Suprapubic skin (tissue), 4 donors: Measurements from ENCODE around the gene PSTK. TPM values are rescaled to one million over a fixed set of nuclear protein-coding genes. Genes with fewer than 3 reads are reported as not detected.

Experiments used
- DNase-seq, 2 donors: peaks; one replicate each; pipeline ENCODE4 v3.0.0-alpha.2; 2019; ENCODE audit warnings: low spot score in 2 of 2
- H3K27ac ChIP-seq: fragments of 200-600 bp; sonication (generic); one replicate; pipeline ENCODE4 v1.5.1; 2019
- H3K27me3 ChIP-seq: fragments of 200-600 bp; sonication (generic); one replicate; pipeline ENCODE4 v1.5.1; 2019
- H3K36me3 ChIP-seq: fragments of 200-600 bp; sonication (generic); one replicate; pipeline ENCODE4 v1.5.1; 2019
- H3K4me1 ChIP-seq: fragments of 200-600 bp; sonication (generic); one replicate; pipeline ENCODE4 v1.5.1; 2019
- H3K4me3 ChIP-seq: fragments of 200-600 bp; sonication (generic); one replicate; pipeline ENCODE4 v1.5.1; 2019; ENCODE audit warnings: mild to moderate bottlenecking
- H3K9me3 ChIP-seq: fragments of 200-600 bp; sonication (generic); one replicate; pipeline ENCODE4 v1.5.1; 2019
- EP300 ChIP-seq: sonication (generic); formaldehyde crosslinking; IDR thresholded peaks from one replicate; pipeline ENCODE4 v1.6.1; 2017; ENCODE audit warnings: antibody characterized with exemption
- POLR2A ChIP-seq, 2 donors: fragments of 450-650 bp; IDR thresholded peaks; one replicate each; pipeline ENCODE4 v1.6.1; 2017; ENCODE audit warnings: antibody characterized with exemption in 2 of 2, mild to moderate bottlenecking in 2 of 2, moderate library complexity in 2 of 2
- POLR2AphosphoS5 ChIP-seq, 3 donors: sonication (generic); formaldehyde crosslinking; IDR thresholded peaks; one replicate each; pipeline ENCODE4 v1.6.1; 2017; ENCODE audit warnings: antibody characterized with exemption in 3 of 3
- WGBS: methylation state at CpG from one replicate; pipeline ENCODE4 v1.1.5; 2018; 5-methylcytosine and 5-hydroxymethylcytosine counted together
- total RNA-seq, 4 donors: library from RNA; depleted of rRNA; stranded (reverse); fragments of >200 nt; gene quantifications; one replicate each; pipeline ENCODE4 v1.1.0, GENCODE V29; 2016
- TF ChIP-seq, protein P1 (sequence below), 2 donors: fragments of 200-600 bp in 1 of 2; fragments of 450-650 bp in 1 of 2; sonication (generic) in 1 of 2; IDR thresholded peaks; one replicate each; pipeline ENCODE4 v1.5.1; 2016 to 2019; ENCODE audit warnings: antibody characterized with exemption in 2 of 2, mild to moderate bottlenecking in 1 of 2, moderate library complexity in 1 of 2

PSTK gene
- total RNA-seq, 4 donors from 2014 or later: 3.4 to 7.9 (median 5.7) TPM

DNA sequence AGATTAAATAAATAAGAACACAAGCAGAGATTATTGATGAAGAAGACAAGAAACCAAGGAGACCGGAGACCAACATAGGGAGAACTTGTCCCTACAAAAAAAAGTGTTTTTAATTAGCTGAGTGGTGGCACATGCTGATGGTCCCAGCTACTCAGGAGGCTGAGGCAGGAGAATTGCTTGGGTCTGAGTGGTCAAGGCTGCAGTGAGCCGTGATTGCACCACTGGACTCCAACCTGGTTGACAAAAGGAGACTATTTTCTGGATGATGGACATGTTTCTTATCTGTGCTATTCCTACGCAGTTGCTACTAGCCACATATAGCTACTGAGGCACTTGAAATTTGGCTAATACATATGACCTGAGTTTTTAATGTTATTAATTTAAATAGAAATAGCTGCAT, 18.7 kb downstream of the PSTK start:
- no peak overlapping the region for H3K4me3 ChIP-seq
- no peaks in the 10 kb centered on the region for H3K27me3 ChIP-seq
- H3K27ac ChIP-seq: no peak overlapping the region
- H3K36me3 ChIP-seq: peaks cover 41% of the 10 kb centered on the region
- H3K4me1 ChIP-seq: peaks cover 14% of the 10 kb centered on the region
- no peaks in the 10 kb centered on the region for H3K9me3 ChIP-seq
- no peak for TF ChIP-seq POLR2A (IDR thresholded peaks at IDR 0.05)
- no peak for TF ChIP-seq POLR2AphosphoS5 (IDR thresholded peaks at IDR 0.05)
- TF ChIP-seq EP300: no peak
- no peak for DNase-seq
- WGBS: 95% methylated on average over 3 of the region's 3 CpGs

DNA sequence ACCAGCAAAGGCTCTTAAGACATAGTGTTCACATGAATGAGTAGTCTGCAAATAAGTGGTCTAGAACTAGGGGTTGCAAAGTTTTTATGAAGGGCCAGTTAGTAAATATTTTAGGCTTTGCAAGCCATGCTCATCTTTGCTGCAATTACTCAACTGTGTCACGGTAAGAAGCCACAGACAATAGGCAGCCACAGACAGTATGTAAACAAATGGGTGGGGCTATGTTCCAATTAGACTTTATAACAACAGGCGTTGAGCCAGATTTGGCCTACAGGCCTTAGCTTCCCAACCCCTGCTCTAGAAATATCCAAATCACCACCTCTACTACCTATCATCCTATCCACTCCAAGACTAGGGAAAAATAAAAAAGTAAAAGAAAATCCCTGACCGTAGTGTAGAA, 19.1 kb downstream of the PSTK start:
- TF ChIP-seq EP300 (no peak), POLR2AphosphoS5 (IDR thresholded peaks at IDR 0.05) (no peak), POLR2A (IDR thresholded peaks at IDR 0.05) (no peak)
- TF ChIP-seq, protein P1, sequence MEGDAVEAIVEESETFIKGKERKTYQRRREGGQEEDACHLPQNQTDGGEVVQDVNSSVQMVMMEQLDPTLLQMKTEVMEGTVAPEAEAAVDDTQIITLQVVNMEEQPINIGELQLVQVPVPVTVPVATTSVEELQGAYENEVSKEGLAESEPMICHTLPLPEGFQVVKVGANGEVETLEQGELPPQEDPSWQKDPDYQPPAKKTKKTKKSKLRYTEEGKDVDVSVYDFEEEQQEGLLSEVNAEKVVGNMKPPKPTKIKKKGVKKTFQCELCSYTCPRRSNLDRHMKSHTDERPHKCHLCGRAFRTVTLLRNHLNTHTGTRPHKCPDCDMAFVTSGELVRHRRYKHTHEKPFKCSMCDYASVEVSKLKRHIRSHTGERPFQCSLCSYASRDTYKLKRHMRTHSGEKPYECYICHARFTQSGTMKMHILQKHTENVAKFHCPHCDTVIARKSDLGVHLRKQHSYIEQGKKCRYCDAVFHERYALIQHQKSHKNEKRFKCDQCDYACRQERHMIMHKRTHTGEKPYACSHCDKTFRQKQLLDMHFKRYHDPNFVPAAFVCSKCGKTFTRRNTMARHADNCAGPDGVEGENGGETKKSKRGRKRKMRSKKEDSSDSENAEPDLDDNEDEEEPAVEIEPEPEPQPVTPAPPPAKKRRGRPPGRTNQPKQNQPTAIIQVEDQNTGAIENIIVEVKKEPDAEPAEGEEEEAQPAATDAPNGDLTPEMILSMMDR (IDR thresholded peaks at IDR 0.05): no peak
- Histone ChIP-seq H3K27ac (no peak overlapping the region), H3K27me3 (no peaks in the 10 kb centered on the region), H3K36me3 (peaks cover 37% of the 10 kb centered on the region), H3K9me3 (no peaks in the 10 kb centered on the region), H3K4me1 (peaks cover 14% of the 10 kb centered on the region), H3K4me3 (no peak overlapping the region)
- WGBS: 68% methylated on average over 3 of the region's 3 CpGs
- no peak for DNase-seq

DNA sequence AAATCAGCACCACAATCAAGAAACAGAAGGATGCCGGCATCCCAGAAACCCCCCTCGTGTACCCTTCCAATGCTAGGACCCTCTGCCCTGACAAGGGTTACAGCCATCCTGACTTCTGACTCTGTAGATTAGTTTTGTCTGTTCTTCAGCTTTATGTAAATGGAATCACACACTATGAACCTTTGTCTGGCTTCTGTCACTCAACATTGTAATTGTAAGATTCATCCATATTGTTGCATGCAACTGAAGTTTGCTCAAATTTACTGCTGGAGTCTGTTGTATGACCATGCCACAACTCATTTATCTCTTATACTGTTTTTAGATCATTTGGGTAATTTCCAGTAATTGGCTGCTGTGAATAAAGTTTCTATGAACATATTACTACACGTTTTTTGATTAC, 20.0 kb downstream of the PSTK start:
- H3K27me3 ChIP-seq: no peaks in the 10 kb centered on the region
- TF ChIP-seq POLR2AphosphoS5 (IDR thresholded peaks at IDR 0.05): no peak
- TF ChIP-seq EP300: no peak
- no peak for TF ChIP-seq POLR2A (IDR thresholded peaks at IDR 0.05)
- TF ChIP-seq, protein P1 (IDR thresholded peaks at IDR 0.05): no peak
- H3K4me1 ChIP-seq: peaks cover 14% of the 10 kb centered on the region
- no peak overlapping the region for H3K27ac ChIP-seq
- no peak overlapping the region for H3K4me3 ChIP-seq
- no peaks in the 10 kb centered on the region for H3K9me3 ChIP-seq
- WGBS: 71% methylated on average over 3 of the region's 3 CpGs
- no peak for DNase-seq
- peaks cover 30% of the 10 kb centered on the region for H3K36me3 ChIP-seq

DNA sequence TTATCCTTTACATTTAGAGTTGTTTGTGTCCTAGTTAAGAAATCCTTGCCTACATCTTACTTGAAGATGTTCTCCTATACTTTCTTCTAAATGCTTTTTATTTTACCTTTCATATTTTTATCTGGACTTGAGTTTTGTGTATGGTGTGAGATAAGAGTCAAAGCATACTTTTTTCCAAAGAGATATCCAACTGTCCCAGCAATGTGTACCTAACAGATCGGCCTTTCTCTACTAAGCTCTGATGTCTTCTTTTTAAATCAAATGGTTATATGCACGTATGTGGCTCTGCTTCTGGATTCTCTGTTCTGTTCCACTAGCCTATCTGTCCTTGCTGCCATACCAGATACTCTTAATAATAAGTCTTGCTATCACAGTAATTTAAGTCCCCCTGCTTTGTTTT, 21.2 kb downstream of the PSTK start:
- H3K36me3 ChIP-seq: peaks cover 19% of the 10 kb centered on the region
- H3K4me3 ChIP-seq: no peak overlapping the region
- peaks cover 25% of the 10 kb centered on the region for H3K4me1 ChIP-seq
- H3K27ac ChIP-seq: no peak overlapping the region
- no peaks in the 10 kb centered on the region for H3K9me3 ChIP-seq
- H3K27me3 ChIP-seq: no peaks in the 10 kb centered on the region
- WGBS: 99% methylated on average over 2 of the region's 2 CpGs
- DNase-seq: no peak
- no peak for TF ChIP-seq POLR2A (IDR thresholded peaks at IDR 0.05)

DNA sequence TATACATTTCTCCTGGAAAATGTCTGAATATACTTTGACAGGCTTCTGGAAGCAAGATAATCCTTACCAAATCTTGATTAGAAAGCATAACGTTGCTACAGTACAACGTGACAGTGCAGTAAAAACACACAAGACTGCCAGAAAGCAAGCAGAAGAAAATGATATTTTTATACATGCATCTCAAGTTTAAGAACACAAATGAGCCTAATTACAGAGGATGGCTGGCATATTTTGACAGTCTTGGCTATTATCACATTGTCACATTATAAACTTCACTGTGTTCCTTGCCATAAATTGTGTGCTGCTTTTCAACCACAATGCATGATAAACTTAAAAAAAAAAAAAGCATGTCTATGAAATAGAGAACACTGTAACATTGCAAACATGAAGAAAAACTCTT, 24.1 kb downstream of the PSTK start:
- H3K27me3 ChIP-seq: no peaks in the 10 kb centered on the region
- H3K9me3 ChIP-seq: no peaks in the 10 kb centered on the region
- H3K36me3 ChIP-seq: no peaks in the 10 kb centered on the region
- no peak overlapping the region for H3K27ac ChIP-seq
- TF ChIP-seq, protein P1 (IDR thresholded peaks at IDR 0.05): no peak
- TF ChIP-seq POLR2A (IDR thresholded peaks at IDR 0.05) (no peak), POLR2AphosphoS5 (IDR thresholded peaks at IDR 0.05) (no peak), EP300 (no peak)
- DNase-seq: no peak
- no peak overlapping the region for H3K4me3 ChIP-seq
- peaks cover 32% of the 10 kb centered on the region for H3K4me1 ChIP-seq
- 44% methylated on average over 2 of the region's 2 CpGs for WGBS

GRCh38 chr10:123007558-123008354, 27.6 kb downstream of the PSTK start:
- Histone ChIP-seq H3K9me3 (no peaks in the 10 kb centered on the region), H3K4me1 (peaks cover 40% of the 10 kb centered on the region), H3K27me3 (no peaks in the 10 kb centered on the region), H3K4me3 (peak overlapping the region; percentile 99), H3K36me3 (no peaks in the 10 kb centered on the region), H3K27ac (peak overlapping the region; percentile 96)
- TF ChIP-seq POLR2AphosphoS5 (IDR thresholded peaks at IDR 0.05) (peak in 1 of 3 donors; percentile 2), POLR2A (IDR thresholded peaks at IDR 0.05) (no peak), EP300 (no peak)
- TF ChIP-seq, protein P1 (IDR thresholded peaks at IDR 0.05): no peak
- no peak for DNase-seq
- 2% methylated on average over 22 of the region's 30 CpGs for WGBS
